NCI-H2196 (cell line): ENCODE results near the gene DYNC1H1.
"Not testable (repeated sequence)": the region's sequence is repeated elsewhere in the genome, so short reads cannot be mapped to it uniquely, and the experiment has no call there.

Experiments
- DNase-seq: peaks from one replicate; lab custom pipeline; 2025; ENCODE audit not compliant: unreplicated experiment; lab: John Stamatoyannopoulos, UW

DYNC1H1 gene

GRCh38 chr14:102063109-102063807 is 98.9 kb downstream of the DYNC1H1 start:
- DNase-seq, result peak; percentile 61

GRCh38 chr14:102063808-102064429 is 99.5 kb downstream of the DYNC1H1 start:
- DNase-seq, result no peak

GRCh38 chr14:102064590-102064989 is 100.2 kb downstream of the DYNC1H1 start:
- not testable (repeated sequence) for DNase-seq

GRCh38 chr14:102066041-102066451 is 101.7 kb downstream of the DYNC1H1 start:
- no peak for DNase-seq

- no peak for DNase-seq
These were observed 107.1 kb downstream of the DYNC1H1 start for GRCh38 chr14:102071283-102071998.

GRCh38 chr14:102074415-102074964 is 110.1 kb downstream of the DYNC1H1 start:
- peak; percentile 16 for DNase-seq

GRCh38 chr14:102075155-102075554 is 110.8 kb downstream of the DYNC1H1 start:
- no peak for DNase-seq

- no peak for DNase-seq
These were observed 113.0 kb downstream of the DYNC1H1 start for GRCh38 chr14:102077382-102077709.

- DNase-seq, result not testable (repeated sequence)
These were observed 114.0 kb downstream of the DYNC1H1 start for GRCh38 chr14:102078361-102078791.

- no peak for DNase-seq
These were observed 114.7 kb downstream of the DYNC1H1 start for GRCh38 chr14:102078831-102079699.

- DNase-seq, result no peak
These were observed 115.3 kb downstream of the DYNC1H1 start for GRCh38 chr14:102079700-102079979.

GRCh38 chr14:102080183-102081080 is 116.1 kb downstream of the DYNC1H1 start:
- no peak for DNase-seq

GRCh38 chr14:102081231-102082080 is 117.1 kb downstream of the DYNC1H1 start:
- no peak for DNase-seq

- not testable (repeated sequence) for DNase-seq
These were observed 120.1 kb downstream of the DYNC1H1 start for GRCh38 chr14:102084522-102084921.

GRCh38 chr14:102084931-102085330 is 120.6 kb downstream of the DYNC1H1 start:
- no peak for DNase-seq

GRCh38 chr14:102085488-102085887 is 121.1 kb downstream of the DYNC1H1 start:
- no peak for DNase-seq

- peak; percentile 25 for DNase-seq
These were observed 121.8 kb downstream of the DYNC1H1 start for GRCh38 chr14:102085948-102086708.

GRCh38 chr14:102086709-102086971 is 122.3 kb downstream of the DYNC1H1 start:
- no peak for DNase-seq
